HCT116 (cell line): Measurements from ENCODE around the gene CC2D1A. TPM values are rescaled to one million over a fixed set of nuclear protein-coding genes. Genes with fewer than 3 reads are reported as not detected.

Experiments
- ATAC-seq: fragments of 200-7000 bp; cut with Tn5 transposase; 2 replicates; pipeline ENCODE4 v1.9.1; 2020; ENCODE audit warnings: mild to moderate bottlenecking, moderate library complexity
- Bru-seq: library from RNA; stranded (reverse); fragments of 400-500 nt; gene quantifications from one replicate; lab custom pipeline; 2021; lab: Mats Ljungman, UMichigan
- BruChase-seq, 2 experiments: library from RNA; stranded (reverse); fragments of 400-500 nt; gene quantifications; one replicate each; lab custom pipeline; 2021; lab: Mats Ljungman, UMichigan
- BruUV-seq: library from RNA; stranded (reverse); fragments of 400-500 nt; replicated peaks from 2 replicates; lab custom pipeline; 2021; lab: Mats Ljungman, UMichigan
- CTCF ChIA-PET: fragments of 300-600 bp; sonication (Branson Sonifier 250); formaldehyde crosslinking; loops from one replicate; lab custom pipeline; 2021; ENCODE audit warnings: antibody characterized with exemption; lab: Charles Lee
- POLR2A ChIA-PET: fragments of 300-600, 350-600 bp; sonication (Branson Sonifier 250); formaldehyde crosslinking; loops from one replicate; lab custom pipeline; 2021; ENCODE audit warnings: antibody characterized with exemption; lab: Charles Lee
- RAD21 ChIA-PET, 2 experiments: fragments of 300-600 bp; sonication (Branson Sonifier 250); formaldehyde crosslinking; loops; one replicate each; lab custom pipeline; 2023; ENCODE audit warnings: low total read pairs in 2 of 2; ENCODE audit not compliant: uncharacterized antibody in 2 of 2, unreplicated experiment in 2 of 2, low non-redundant PET in 1 of 2; lab: Charles Lee
- DNase-seq: peaks from one replicate; pipeline ENCODE4 v3.0.0-alpha.2; 2010; ENCODE audit warnings: low read depth, low spot score
- H2AFZ ChIP-seq: fragments of 200-600 bp; shearing (Covaris generic), sonication (generic); 2 replicates; pipeline ENCODE4 v1.6.1; 2017; ENCODE audit warnings: low read depth, mixed run types, mixed read lengths, antibody characterized with exemption, low read length; ENCODE audit not compliant: poor library complexity, severe bottlenecking
- H3K27ac ChIP-seq: 2 replicates; pipeline ENCODE4 v1.5.1; 2012; ENCODE audit warnings: low read depth, low read length
- H3K27me3 ChIP-seq: fragments of 200-600 bp; sonication (generic); 2 replicates; pipeline ENCODE4 v1.6.1; 2016; ENCODE audit warnings: mixed run types, low read length, mixed read lengths; ENCODE audit not compliant: insufficient read depth
- H3K36me3 ChIP-seq, 2 experiments: fragments of 200-500 bp in 1 of 2; fragments of 200-600 bp in 1 of 2; sonication (Bioruptor generic) in 1 of 2; sonication (generic) in 1 of 2; 2 replicates each; pipeline versions ENCODE4 v1.5.1 to v1.6.1; 2014 to 2016; ENCODE audit warnings: low read length in 2 of 2, inconsistent platforms in 1 of 2, mixed read lengths in 1 of 2, mixed run types in 1 of 2; ENCODE audit not compliant: insufficient read depth in 2 of 2, control insufficient read depth in 1 of 2
- H3K4me1 ChIP-seq, 2 experiments: fragments of 200-600 bp in 1 of 2; sonication (generic) in 1 of 2; 2 replicates each; pipeline versions ENCODE4 v1.5.1 to v1.6.1; 2012 to 2017; ENCODE audit warnings: low read length in 2 of 2, inconsistent platforms in 1 of 2, mild to moderate bottlenecking in 1 of 2, mixed read lengths in 1 of 2, mixed run types in 1 of 2, moderate library complexity in 1 of 2; ENCODE audit not compliant: insufficient read depth in 2 of 2, control insufficient read depth in 1 of 2
- H3K4me2 ChIP-seq: fragments of 200-600 bp; sonication (generic); 2 replicates; pipeline ENCODE4 v1.6.1; 2017; ENCODE audit warnings: mixed run types, low read length, mixed read lengths
- H3K4me3 ChIP-seq, 2 experiments: fragments of 200-600 bp in 1 of 2; sonication (generic) in 1 of 2; replicated peaks in 1 of 2; 2 replicates each; pipeline ENCODE4 v1.5.1; 2011 to 2016; ENCODE audit warnings: low read length in 2 of 2, control low read depth in 1 of 2, low read depth in 1 of 2, mild to moderate bottlenecking in 1 of 2, mixed read lengths in 1 of 2, mixed run types in 1 of 2
- H3K79me2 ChIP-seq: fragments of 200-600 bp; sonication (generic); 2 replicates; pipeline ENCODE4 v1.6.1; 2017; ENCODE audit warnings: mild to moderate bottlenecking, mixed run types, low read length, moderate library complexity, mixed read lengths; ENCODE audit not compliant: insufficient read depth
- H3K9ac ChIP-seq: fragments of 200-600 bp; sonication (generic); 2 replicates; pipeline ENCODE4 v1.6.1; 2016; ENCODE audit warnings: low read length, mixed read lengths
- H3K9me2 ChIP-seq: fragments of 200-600 bp; sonication (generic), shearing (Covaris generic); 2 replicates; pipeline ENCODE4 v1.6.1; 2017; ENCODE audit warnings: mixed run types, mild to moderate bottlenecking, moderate library complexity; ENCODE audit not compliant: insufficient read depth
- H3K9me3 ChIP-seq, 2 experiments: fragments of 200-500 bp in 1 of 2; fragments of 200-600 bp in 1 of 2; sonication (Bioruptor generic) in 1 of 2; sonication (generic) in 1 of 2; 2 replicates each; pipeline ENCODE4 v1.6.1; 2014 to 2017; ENCODE audit warnings: low read length in 2 of 2, mixed read lengths in 2 of 2, inconsistent platforms in 1 of 2, low read depth in 1 of 2, mild to moderate bottlenecking in 1 of 2, mixed run types in 1 of 2, moderate library complexity in 1 of 2; ENCODE audit not compliant: control insufficient read depth in 1 of 2, insufficient read depth in 1 of 2
- H4K20me1 ChIP-seq: fragments of 200-600 bp; sonication (generic), shearing (Covaris generic); 2 replicates; pipeline ENCODE4 v1.6.1; 2017; ENCODE audit warnings: mixed run types, mild to moderate bottlenecking, moderate library complexity; ENCODE audit not compliant: insufficient read depth
- CBX3 ChIP-seq: IDR thresholded peaks from 2 replicates; pipeline ENCODE4 v1.6.1; 2012; ENCODE audit warnings: low read depth
- CEBPB ChIP-seq: IDR thresholded peaks from 2 replicates; pipeline ENCODE4 v1.6.1; 2012; ENCODE audit warnings: low read depth
- EGR1 ChIP-seq: IDR thresholded peaks from 2 replicates; pipeline ENCODE4 v1.6.1; 2012; ENCODE audit warnings: low read depth
- JUND ChIP-seq: IDR thresholded peaks from 2 replicates; pipeline ENCODE4 v1.6.1; 2012
- MAX ChIP-seq: IDR thresholded peaks from 2 replicates; pipeline ENCODE4 v1.6.1; 2012
- POLR2AphosphoS5 ChIP-seq: IDR thresholded peaks from 2 replicates; pipeline ENCODE4 v1.6.1; 2011; ENCODE audit warnings: mild to moderate bottlenecking, low read depth, low read length, moderate library complexity
- RAD21 ChIP-seq: IDR thresholded peaks from 2 replicates; pipeline ENCODE4 v1.6.1; 2012; ENCODE audit warnings: low read depth, mild to moderate bottlenecking
- REST ChIP-seq: IDR thresholded peaks from 2 replicates; pipeline ENCODE4 v1.6.1; 2012; ENCODE audit warnings: low read depth
- SP1 ChIP-seq: IDR thresholded peaks from 2 replicates; pipeline ENCODE4 v1.6.1; 2012; ENCODE audit warnings: low read depth
- SRF ChIP-seq: IDR thresholded peaks from 2 replicates; pipeline ENCODE4 v1.6.1; 2012; ENCODE audit warnings: low read depth
- TCF7L2 ChIP-seq: IDR thresholded peaks from 2 replicates; pipeline ENCODE4 v1.7.0; 2011; ENCODE audit warnings: borderline replicate concordance, inconsistent platforms; ENCODE audit not compliant: insufficient read depth, insufficient read length; ENCODE audit errors: extremely low read depth
- ZFX ChIP-seq: fragments of 450-650 bp; IDR thresholded peaks from 2 replicates; pipeline ENCODE4 v1.6.1; 2017
- intact Hi-C: fragments of 100-400 bp; cut with micrococcal nuclease; formaldehyde crosslinking; loops from 2 replicates; pipeline ENCODE4 v1.10.0; 2022
- long read RNA-seq: library from polyadenylated mRNA; unstranded; transcript quantifications from one replicate; pipeline ENCODE4 v2.0.0, GENCODE V29; 2021; ENCODE audit not compliant: unreplicated experiment
- polyA plus RNA-seq: library from polyadenylated mRNA; unstranded; fragments of >200 nt; gene quantifications from 2 replicates; pipeline ENCODE4 v1.2.1, GENCODE V29; 2012; ENCODE audit warnings: missing spikeins
- total RNA-seq: library from RNA; stranded (reverse); gene quantifications from one replicate; pipeline ENCODE4 v1.2.1, GENCODE V29; 2021; ENCODE audit not compliant: unreplicated experiment

Gene CC2D1A
- total RNA-seq (51.5 TPM), Bru-seq, nascent RNA (percentile 60 among the genes with signal in this experiment), BruChase-seq, experiment 1, labeled RNA remaining after a 6-hour chase (percentile 78 among the genes with signal in this experiment), BruChase-seq, experiment 2, labeled RNA remaining after a 2-hour chase (percentile 69 among the genes with signal in this experiment)
- 37.9 and 39.1 TPM in 2 replicates for polyA plus RNA-seq
- long read RNA-seq, transcript CC2D1A-201 (29 exons, 3,581 nt): major isoform, 7 of 58 reads
- long read RNA-seq, partial matches to known transcripts: 35 of 58 reads
- long read RNA-seq, other reads (novel, unspliced or antisense): 16 of 58 reads

- ChIA-PET RAD21 (no interaction called here), POLR2A (interaction anchor here (1.0 kb wide), 1 partner anchor 11 kb away, joined by 3 read pairs; no protein-coding TSS in a partner anchor), CTCF (interaction anchor here (0.6 kb wide), 1 partner anchor 861 kb away, joined by 4 read pairs; no protein-coding TSS in a partner anchor)
- Histone ChIP-seq H3K9ac (peak within 1 kb of the TSS; percentile 77), H3K4me2 (peak within 1 kb of the TSS; percentile 93), H3K4me1 (peaks cover 9 to 16% of the 10 kb centered on the region in 2 experiments; a peak in 3 of 4 replicates), H3K9me2 (no peaks in the 10 kb centered on the region), H2AFZ (no peak within 1 kb of the TSS), H3K27ac (peak within 1 kb of the TSS; percentile 87), H3K79me2 (peaks cover 5% of the 10 kb centered on the region), H3K36me3 (0 out of 4 replicates have a peak, but pooled peaks cover 0 to 3% of the 10 kb centered on the region in 2 experiments), H4K20me1 (no peaks in the 10 kb centered on the region), H3K27me3 (no peaks in the 10 kb centered on the region), H3K9me3 (no peaks in the 10 kb centered on the region), H3K4me3 (peak within 1 kb of the TSS; percentile 69 to 80)
- BruUV-seq: TSS peak; percentile 58
- intact Hi-C loops: loop anchor here (1.0 kb wide), 1 partner anchor 167 kb away; no protein-coding TSS in a partner anchor
- TF ChIP-seq ZFX (peak; percentile 75; the same call in 1 of the 2 replicates), POLR2AphosphoS5 (peak; percentile 63), MAX (peak; percentile 100), EGR1 (peak; percentile 89), CEBPB (no peak), SP1 (peak; percentile 49; the same call in 1 of the 2 replicates), REST (no peak), SRF (no peak), JUND (no peak), TCF7L2 (peak; percentile 78), RAD21 (no peak), CBX3 (peak; percentile 100)
- ATAC-seq (peak; percentile 97), DNase-seq (peak; percentile 76)
Observed at GRCh38 chr19:13905634-13906520, at the start of gene CC2D1A, which contains the start of gene BRME1. Gene CC2D1A, plus strand, starts transcription at chr19:13906201. Its CDS starts 241 bp downstream, at chr19:13906442. Gene BRME1, minus strand, starts transcription at chr19:13906117. Its CDS starts 1,225 bp downstream, at chr19:13904892.
